Natural killer cell (primary cell): ENCODE measurements around the gene SLC12A6. TPM values are rescaled to one million over a fixed set of nuclear protein-coding genes. Genes with fewer than 3 reads are reported as not detected.

ENCODE experiments used
- ATAC-seq, 3 donors: fragments of 150-1000 bp in 2 of 3; fragments of 200-7000 bp in 1 of 3; cut with Tn5 transposase; 1 replicate in 1 of 3; 2 replicates in 2 of 3; pipeline ENCODE4 v1.10.0; 2021; ENCODE audit warnings: mild to moderate bottlenecking in 2 of 3, moderate library complexity in 2 of 3
- DNase-seq, 2 donors: peaks; one replicate each; pipeline versions ENCODE4 v3.0.0 to v3.0.0-alpha.2; 2013 to 2021; ENCODE audit warnings: mixed read lengths in 1 of 2
- H3K27ac ChIP-seq: one replicate; pipeline ENCODE4 v1.5.1; 2013; ENCODE audit warnings: mild to moderate bottlenecking, low read length
- H3K27me3 ChIP-seq: one replicate; pipeline ENCODE4 v1.6.1; 2013; ENCODE audit warnings: low read length; ENCODE audit not compliant: control insufficient read depth, insufficient read depth
- H3K36me3 ChIP-seq: one replicate; pipeline ENCODE4 v1.6.1; 2013; ENCODE audit warnings: low read length; ENCODE audit not compliant: control insufficient read depth, insufficient read depth
- H3K4me1 ChIP-seq: one replicate; pipeline ENCODE4 v1.6.1; 2013; ENCODE audit warnings: low read length; ENCODE audit not compliant: control insufficient read depth, insufficient read depth
- H3K4me3 ChIP-seq: one replicate; pipeline ENCODE4 v1.5.1; 2013; ENCODE audit warnings: low read length
- H3K9me3 ChIP-seq: one replicate; pipeline ENCODE4 v1.6.1; 2013; ENCODE audit warnings: low read length; ENCODE audit not compliant: control insufficient read depth, insufficient read depth
- H3K27ac Mint-ChIP-seq, 2 donors: one replicate each; pipeline ENCODE4 v1.8.0; 2022; ENCODE audit warnings: mild to moderate bottlenecking in 2 of 2, mixed read lengths in 2 of 2, moderate library complexity in 1 of 2
- H3K27me3 Mint-ChIP-seq, 2 donors: one replicate each; pipeline ENCODE4 v1.8.0; 2022; ENCODE audit warnings: low read depth in 2 of 2, mixed read lengths in 2 of 2
- H3K36me3 Mint-ChIP-seq: one replicate; pipeline ENCODE4 v1.8.0; 2022; ENCODE audit warnings: mixed read lengths
- H3K4me1 Mint-ChIP-seq, 2 donors: one replicate each; pipeline ENCODE4 v1.8.0; 2022; ENCODE audit warnings: mixed read lengths in 2 of 2
- H3K4me3 Mint-ChIP-seq: one replicate; pipeline ENCODE4 v1.8.0; 2022; ENCODE audit warnings: mild to moderate bottlenecking, moderate library complexity, mixed read lengths
- H3K9me3 Mint-ChIP-seq, 2 donors: one replicate each; pipeline ENCODE4 v1.8.0; 2022; ENCODE audit warnings: mixed read lengths in 2 of 2
- WGBS: methylation state at CpG from one replicate; pipeline ENCODE4 v1.1.7; 2013; ENCODE audit warnings: missing lambda C conversion rate; ENCODE audit not compliant: insufficient coverage; 5-methylcytosine and 5-hydroxymethylcytosine counted together
- intact Hi-C: fragments of 100-400 bp; cut with micrococcal nuclease; formaldehyde crosslinking; loops from one replicate; pipeline ENCODE4 v1.14.2; 2022
- total RNA-seq, 4 donors: library from RNA; stranded (reverse); fragments of 120-200 nt in 1 of 4; gene quantifications; one replicate each; pipeline versions ENCODE4 v1.2.3 to v1.2.4, GENCODE V29; 2013 to 2022
- TF ChIP-seq, protein P1 (sequence below): fragments of 200-600 bp; IDR thresholded peaks from one replicate; pipeline ENCODE4 v1.8.0; 2022; ENCODE audit warnings: antibody characterized with exemption

SLC12A6 gene
- total RNA-seq, 3 donors from 2014 or later (not counting 1 experiment from before 2014, with no cell fraction given): 56.1 to 82.9 (median 79.5) TPM

DNA sequence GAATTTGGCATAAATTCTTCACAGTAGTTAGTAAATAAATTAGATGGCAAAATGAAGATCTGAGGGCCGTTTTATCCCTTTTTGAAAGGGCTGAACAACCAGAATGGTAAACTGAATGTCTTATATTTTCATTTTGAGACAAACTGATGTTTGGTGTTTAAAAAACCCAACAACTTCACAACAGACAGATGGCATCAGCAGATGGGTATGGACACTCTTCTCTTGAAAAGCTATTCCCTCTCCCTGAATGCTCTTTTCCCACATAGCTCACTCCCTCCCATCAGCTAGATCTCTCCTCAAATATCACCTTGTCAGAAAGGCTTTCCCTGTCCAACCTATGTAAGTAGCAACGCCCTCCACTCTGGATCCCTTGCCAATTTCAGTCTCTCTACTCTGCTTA lies 79.4 kb downstream of the SLC12A6 start:
- Histone ChIP-seq H3K27me3 (no peaks in the 10 kb centered on the region), H3K4me1 (no peaks in the 10 kb centered on the region), H3K36me3 (peaks cover 45% of the 10 kb centered on the region), H3K4me3 (no peak overlapping the region), H3K9me3 (no peaks in the 10 kb centered on the region), H3K27ac (no peak overlapping the region)
- DNase-seq (no peak), ATAC-seq (no peak)
- Mint-ChIP-seq H3K4me3 (no peak overlapping the region), H3K27me3 (no peaks in the 10 kb centered on the region), H3K36me3 (peaks cover 33% of the 10 kb centered on the region), H3K9me3 (no peaks in the 10 kb centered on the region), H3K27ac (no peak overlapping the region), H3K4me1 (no peaks in the 10 kb centered on the region)
- WGBS: 90% methylated on average over 2 of the region's 2 CpGs
- TF ChIP-seq, protein P1, sequence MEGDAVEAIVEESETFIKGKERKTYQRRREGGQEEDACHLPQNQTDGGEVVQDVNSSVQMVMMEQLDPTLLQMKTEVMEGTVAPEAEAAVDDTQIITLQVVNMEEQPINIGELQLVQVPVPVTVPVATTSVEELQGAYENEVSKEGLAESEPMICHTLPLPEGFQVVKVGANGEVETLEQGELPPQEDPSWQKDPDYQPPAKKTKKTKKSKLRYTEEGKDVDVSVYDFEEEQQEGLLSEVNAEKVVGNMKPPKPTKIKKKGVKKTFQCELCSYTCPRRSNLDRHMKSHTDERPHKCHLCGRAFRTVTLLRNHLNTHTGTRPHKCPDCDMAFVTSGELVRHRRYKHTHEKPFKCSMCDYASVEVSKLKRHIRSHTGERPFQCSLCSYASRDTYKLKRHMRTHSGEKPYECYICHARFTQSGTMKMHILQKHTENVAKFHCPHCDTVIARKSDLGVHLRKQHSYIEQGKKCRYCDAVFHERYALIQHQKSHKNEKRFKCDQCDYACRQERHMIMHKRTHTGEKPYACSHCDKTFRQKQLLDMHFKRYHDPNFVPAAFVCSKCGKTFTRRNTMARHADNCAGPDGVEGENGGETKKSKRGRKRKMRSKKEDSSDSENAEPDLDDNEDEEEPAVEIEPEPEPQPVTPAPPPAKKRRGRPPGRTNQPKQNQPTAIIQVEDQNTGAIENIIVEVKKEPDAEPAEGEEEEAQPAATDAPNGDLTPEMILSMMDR: no peak
- intact Hi-C loops: no loop called here

DNA sequence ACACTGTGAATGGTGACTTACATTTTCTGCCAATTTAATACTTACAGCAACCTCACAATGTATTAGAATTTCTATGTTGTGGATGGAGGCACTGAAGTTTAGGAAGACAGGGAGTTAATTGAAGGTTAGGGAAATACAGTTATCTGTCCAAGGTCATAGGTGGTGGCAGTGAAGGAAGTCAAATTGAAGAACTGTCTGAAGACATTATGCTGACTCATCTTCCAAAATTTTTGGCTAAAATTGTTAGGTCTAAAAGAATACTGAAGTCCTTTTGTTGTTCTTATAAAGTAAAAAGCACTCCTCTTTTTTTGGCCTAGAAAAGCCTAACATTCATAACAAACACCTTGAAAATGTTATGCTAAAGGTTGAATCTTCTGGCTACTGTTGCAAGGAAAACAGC lies 85.0 kb downstream of the SLC12A6 start:
- ATAC-seq (no peak), DNase-seq (no peak)
- no peak overlapping the region for H3K4me3 ChIP-seq
- TF ChIP-seq, protein P1: no peak
- Mint-ChIP-seq H3K4me1 (no peaks in the 10 kb centered on the region), H3K4me3 (no peak overlapping the region), H3K36me3 (peaks cover 24% of the 10 kb centered on the region), H3K27me3 (no peaks in the 10 kb centered on the region), H3K9me3 (no peaks in the 10 kb centered on the region), H3K27ac (no peak overlapping the region)
- H3K36me3 ChIP-seq: peaks cover 70% of the 10 kb centered on the region
- no peaks in the 10 kb centered on the region for H3K9me3 ChIP-seq
- H3K4me1 ChIP-seq: no peaks in the 10 kb centered on the region
- intact Hi-C loops: no loop called here
- no peaks in the 10 kb centered on the region for H3K27me3 ChIP-seq
- H3K27ac ChIP-seq: no peak overlapping the region

DNA sequence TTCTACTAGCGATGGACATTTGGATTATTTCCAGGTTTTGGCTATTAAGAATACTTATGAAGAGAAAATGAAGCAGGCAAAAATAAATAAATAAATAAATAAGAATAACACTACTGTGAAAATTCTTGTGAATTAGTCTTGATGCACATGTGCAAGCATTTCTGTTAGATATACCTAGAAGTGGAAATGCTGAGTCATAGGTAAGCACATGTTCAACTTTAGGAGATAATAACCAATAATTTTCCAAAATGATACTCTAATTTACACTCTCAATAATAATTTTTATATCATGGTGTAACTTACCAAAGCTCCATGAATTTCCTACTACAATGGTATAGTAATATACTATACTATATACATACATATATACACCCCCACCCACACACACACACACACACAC lies 89.4 kb downstream of the SLC12A6 start:
- Histone ChIP-seq H3K4me3 (no peak overlapping the region), H3K9me3 (no peaks in the 10 kb centered on the region), H3K36me3 (peaks cover 59% of the 10 kb centered on the region), H3K27ac (no peak overlapping the region), H3K4me1 (no peaks in the 10 kb centered on the region), H3K27me3 (no peaks in the 10 kb centered on the region)
- Mint-ChIP-seq H3K36me3 (no peaks in the 10 kb centered on the region), H3K4me3 (no peak overlapping the region), H3K9me3 (no peaks in the 10 kb centered on the region), H3K4me1 (no peaks in the 10 kb centered on the region), H3K27me3 (no peaks in the 10 kb centered on the region), H3K27ac (no peak overlapping the region)
- TF ChIP-seq, protein P1: no peak
- WGBS: no CpG with 5 or more reads among the region's 1 CpG
- ATAC-seq (no peak), DNase-seq (no peak)
- intact Hi-C loops: no loop called here

DNA sequence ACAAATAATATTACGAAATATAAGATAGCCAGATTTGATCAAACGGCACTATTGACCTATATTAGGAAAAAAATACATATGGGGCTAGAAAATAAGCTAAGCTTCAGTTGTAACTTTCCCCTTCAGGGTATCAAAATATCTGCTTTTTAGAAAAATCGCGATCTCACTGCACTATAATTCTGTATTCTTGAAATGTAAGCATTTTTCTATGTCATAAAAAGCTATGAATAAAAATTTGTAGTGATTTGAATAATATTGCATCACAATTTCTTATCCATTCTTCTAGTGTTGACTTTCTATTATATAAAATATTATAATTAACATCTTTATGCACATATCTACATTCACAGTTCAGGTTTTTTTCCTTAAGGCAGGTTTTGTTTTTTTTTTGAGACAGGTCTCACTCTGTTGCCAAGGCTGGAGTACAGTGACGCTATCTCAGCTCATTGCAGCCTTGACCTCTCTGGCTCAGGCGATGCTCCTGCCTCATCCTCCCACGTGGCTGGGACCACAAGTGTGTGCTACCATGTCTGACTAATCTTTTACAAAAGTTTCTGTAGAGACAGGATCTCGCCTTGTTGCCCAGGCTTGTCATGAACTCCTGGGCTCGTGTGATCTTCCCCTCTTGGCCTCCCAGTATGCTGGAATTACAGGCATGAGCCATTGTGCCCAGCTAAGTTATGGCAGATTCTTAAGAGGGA lies 91.2 kb downstream of the SLC12A6 start:
- H3K36me3 Mint-ChIP-seq: no peaks in the 10 kb centered on the region
- peaks cover 51% of the 10 kb centered on the region for H3K36me3 ChIP-seq
- no peaks in the 10 kb centered on the region for H3K9me3 Mint-ChIP-seq
- H3K27me3 Mint-ChIP-seq: no peaks in the 10 kb centered on the region
- H3K4me1 Mint-ChIP-seq: no peaks in the 10 kb centered on the region
- DNase-seq (no peak), ATAC-seq (no peak)
- no peak overlapping the region for H3K4me3 Mint-ChIP-seq
- TF ChIP-seq, protein P1: no peak
- H3K4me3 ChIP-seq: no peak overlapping the region
- H3K4me1 ChIP-seq: no peaks in the 10 kb centered on the region
- no peaks in the 10 kb centered on the region for H3K9me3 ChIP-seq
- no peak overlapping the region for H3K27ac Mint-ChIP-seq
- intact Hi-C loops: no loop called here
- no peaks in the 10 kb centered on the region for H3K27me3 ChIP-seq
- no peak overlapping the region for H3K27ac ChIP-seq
- WGBS: 87% methylated on average over 9 of the region's 9 CpGs
